Tongue (tissue), 2 donors: ENCODE data around the gene RFWD3. TPM values are rescaled to one million over a fixed set of nuclear protein-coding genes. Genes with fewer than 3 reads are reported as not detected.
A peak's percentile ranks its signal among the peaks of the same experiment; 100 is the strongest.
"Not testable (repeated sequence)": the region's sequence is repeated elsewhere in the genome, so short reads cannot be mapped to it uniquely, and the experiment has no call there.

Experiments used
- DNase-seq: peaks from one replicate; pipeline ENCODE4 v3.0.0-alpha.2; 2015
- total RNA-seq: library from RNA; depleted of rRNA; stranded (reverse); fragments of >200 nt; gene quantifications from one replicate; pipeline ENCODE4 v1.2.3, GENCODE V29; 2014

RFWD3 gene, protein sequence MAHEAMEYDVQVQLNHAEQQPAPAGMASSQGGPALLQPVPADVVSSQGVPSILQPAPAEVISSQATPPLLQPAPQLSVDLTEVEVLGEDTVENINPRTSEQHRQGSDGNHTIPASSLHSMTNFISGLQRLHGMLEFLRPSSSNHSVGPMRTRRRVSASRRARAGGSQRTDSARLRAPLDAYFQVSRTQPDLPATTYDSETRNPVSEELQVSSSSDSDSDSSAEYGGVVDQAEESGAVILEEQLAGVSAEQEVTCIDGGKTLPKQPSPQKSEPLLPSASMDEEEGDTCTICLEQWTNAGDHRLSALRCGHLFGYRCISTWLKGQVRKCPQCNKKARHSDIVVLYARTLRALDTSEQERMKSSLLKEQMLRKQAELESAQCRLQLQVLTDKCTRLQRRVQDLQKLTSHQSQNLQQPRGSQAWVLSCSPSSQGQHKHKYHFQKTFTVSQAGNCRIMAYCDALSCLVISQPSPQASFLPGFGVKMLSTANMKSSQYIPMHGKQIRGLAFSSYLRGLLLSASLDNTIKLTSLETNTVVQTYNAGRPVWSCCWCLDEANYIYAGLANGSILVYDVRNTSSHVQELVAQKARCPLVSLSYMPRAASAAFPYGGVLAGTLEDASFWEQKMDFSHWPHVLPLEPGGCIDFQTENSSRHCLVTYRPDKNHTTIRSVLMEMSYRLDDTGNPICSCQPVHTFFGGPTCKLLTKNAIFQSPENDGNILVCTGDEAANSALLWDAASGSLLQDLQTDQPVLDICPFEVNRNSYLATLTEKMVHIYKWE
- total RNA-seq, result 22.7 TPM

DNA sequence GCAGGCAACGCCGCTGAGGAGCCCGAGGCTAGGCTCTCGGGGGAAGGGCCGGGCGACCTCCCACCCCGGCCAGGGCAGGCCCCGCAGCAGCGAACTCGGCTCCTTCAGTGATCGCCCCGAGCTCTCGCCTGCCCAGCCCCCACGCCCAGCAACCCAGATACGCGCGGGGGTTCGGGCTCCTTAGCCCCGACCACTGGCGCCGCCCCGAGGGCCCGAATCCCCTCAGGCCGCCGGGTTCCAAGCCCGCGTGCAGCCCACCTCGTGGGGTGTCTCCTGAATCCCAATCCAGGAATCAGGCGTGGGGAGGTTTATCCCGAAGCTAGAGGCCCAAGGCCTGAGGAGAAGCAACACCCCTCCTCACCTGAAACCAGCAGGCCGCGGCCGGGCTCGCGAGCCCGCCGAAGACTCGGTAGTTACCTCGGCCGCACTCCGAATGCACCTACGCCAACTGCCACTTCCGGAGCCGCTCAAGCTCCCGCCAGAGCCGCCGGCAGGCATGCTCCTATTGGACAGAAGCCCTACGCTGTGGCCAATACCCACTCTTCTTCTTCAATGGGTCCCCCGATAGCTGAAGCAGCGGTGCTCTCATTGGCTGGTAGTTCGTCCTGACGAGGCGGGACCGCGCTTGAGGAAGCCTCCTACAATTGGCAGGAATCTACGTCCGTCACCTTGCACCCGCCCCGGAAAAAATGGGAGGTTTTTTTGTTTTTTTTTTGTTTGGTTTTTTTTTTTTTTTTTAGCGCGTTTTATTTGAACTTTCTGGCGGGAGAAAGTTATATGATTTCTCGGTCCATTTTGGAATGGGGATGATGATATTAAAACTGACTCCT, at the start of gene RFWD3:
Gene RFWD3 (minus strand): TSS at position 453 of the 830 bp plus-strand sequence. CDS start 5,428 bp downstream, outside the sequence.
- DNase-seq, result peak; percentile 99

DNA sequence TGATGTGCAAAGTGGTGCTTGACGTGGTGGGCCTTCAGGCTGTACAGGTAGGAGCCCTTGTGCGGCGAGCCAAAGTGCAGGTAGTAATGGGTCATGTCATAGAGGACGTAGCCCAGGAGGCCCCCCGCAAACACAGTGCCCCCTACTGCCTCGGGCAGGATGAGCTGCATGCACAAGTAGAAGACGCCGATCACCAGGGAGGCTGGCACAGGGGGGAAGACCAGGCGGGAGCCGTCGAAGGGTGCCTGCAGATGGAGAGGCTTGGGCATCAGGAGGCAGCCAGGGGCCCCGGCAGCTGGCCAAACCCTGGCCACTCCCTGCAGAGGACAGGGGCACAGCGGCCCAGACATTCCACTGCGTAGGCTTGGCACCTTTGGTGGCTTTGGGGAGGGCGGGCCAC, 49.7 kb upstream of the RFWD3 start:
- no peak for DNase-seq

DNA sequence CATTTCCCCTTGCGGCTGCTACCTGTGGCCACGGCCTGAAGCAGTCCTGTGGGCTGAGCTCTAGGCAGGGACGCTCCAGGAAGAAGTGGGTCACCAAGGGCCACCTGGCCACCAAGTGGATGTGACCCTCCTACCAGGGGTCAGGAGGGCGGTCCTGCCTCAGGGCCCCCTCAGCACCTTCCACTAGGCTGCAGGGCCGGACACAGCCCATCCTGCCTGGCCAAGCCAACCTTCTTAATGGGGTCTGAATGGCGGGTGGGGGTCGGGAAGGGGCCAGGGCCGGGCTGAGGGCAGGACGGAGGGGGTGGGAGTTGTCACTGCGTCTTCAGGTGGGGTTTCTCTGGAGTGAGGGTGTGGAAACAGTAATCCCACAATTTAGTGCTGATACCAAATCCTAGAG, 47.2 kb upstream of the RFWD3 start:
- DNase-seq, result no peak

DNA sequence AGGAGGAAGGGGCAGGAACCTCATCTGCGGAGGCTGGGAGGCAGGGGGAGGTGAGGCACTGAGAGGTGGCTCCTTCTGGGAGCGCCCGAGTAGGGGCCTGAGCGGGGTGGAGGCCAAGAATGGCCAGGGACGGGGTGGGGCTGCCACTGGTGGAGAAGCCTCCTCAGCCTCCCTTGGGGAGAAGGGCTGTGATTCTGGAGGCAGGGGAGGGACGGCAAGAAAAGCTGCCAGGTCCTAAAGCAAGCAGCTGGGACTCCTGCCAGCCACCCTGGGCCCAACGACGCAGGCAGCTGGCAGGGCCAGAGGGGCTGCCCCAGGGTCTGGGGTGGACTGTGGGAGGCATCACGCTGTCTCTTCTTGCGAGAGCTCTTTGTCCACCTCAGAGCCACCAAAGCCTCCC, 46.6 kb upstream of the RFWD3 start:
- no peak for DNase-seq

DNA sequence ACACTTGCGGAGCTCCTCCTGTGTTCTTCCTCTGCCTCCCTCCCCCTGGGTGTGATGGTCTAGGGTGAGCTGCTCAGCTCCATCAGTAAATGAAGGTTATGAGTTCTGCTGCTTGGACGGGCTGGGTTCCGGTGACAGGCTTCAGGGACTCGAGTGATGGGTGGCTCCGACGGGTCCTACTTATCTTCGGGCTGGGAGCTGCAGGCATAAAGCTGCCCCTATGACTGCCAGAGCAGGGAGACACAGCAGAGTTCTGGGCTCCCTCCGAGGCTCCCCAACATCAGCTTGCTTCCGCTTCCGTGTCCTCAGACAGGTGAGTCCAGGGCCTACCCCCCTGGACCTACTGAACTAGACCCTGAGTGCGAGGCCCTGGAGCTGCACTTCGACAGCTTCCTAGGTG, 45.3 kb upstream of the RFWD3 start:
- DNase-seq, result no peak

DNA sequence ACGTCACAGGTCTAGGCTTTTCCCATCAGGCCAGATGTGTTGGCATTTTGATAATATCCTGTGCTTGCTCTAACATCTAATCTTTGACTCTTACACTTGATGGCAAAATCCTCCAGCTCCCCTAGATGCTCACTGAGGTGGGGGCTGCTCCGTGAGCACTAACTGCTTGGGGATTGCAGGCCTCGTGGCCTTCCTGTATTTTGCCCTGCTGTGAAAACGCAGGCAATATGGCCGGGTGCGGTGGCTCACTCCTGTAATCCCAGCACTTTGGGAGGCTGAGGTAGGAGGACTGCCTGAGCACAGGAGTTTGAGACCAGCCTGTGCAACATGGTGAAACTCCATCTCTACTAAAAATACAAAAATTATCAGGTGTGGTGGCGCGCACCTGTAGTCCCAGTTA, 43.7 kb upstream of the RFWD3 start:
- no peak for DNase-seq

DNA sequence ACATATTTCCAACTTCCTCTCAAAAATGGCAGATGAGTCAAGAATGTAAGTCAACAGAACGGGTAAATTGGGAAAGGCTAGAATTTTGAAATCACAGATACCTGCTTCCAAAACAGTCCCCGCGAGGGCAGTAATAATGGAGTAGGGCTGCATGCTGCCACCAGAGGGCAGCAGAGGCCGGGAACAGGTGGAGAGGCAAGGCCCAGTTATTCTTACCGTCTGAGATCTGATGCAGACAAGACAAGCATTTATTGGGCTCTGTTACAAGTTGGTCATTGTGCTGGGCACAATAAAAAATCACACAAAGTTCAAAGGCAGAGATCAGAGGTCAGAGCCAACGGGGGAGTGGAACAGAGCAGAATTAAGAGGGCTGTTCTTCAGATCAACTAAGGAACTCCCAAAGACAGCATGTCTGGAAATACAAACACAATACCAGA, 42.8 kb upstream of the RFWD3 start:
- DNase-seq, result peak; percentile 90

DNA sequence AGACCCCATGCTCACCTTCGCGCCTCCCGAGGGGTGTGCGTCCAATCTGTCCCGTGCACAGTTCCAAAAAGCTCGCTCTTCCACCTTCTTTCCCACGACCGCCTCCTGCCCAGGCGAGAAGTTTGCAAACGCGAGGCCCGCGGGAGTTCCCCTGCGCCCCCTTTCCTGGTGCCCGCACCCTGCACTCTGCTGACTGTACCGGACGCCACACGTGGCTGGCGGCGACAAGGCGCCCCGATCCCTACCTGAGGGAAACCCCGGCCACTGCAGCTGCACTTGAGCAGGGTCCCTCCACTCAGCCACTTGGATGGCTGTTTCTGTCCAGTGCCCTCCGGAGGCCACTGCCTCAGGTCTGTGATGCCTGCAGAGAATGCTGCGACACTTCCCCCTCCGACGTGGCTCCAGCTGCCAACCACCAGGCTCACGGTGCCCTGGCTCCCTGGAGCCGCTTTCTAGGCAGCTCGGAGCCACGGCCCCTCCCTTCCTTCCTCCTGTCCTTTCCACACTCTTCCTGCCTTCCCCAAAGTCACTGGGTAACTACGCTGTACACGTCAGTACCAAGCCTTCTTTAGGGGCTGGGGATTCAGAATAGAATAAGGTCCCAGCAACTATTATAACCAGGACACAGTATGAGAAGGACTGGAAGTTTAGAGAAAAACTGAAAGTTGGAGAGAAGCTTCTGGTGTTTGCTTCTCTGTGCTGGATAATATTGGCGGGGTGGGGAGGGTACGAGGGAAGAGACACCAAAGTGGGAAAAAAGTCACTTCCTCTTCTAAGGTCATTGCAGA, 34.0 kb upstream of the RFWD3 start, which contains the start of gene MLKL:
Gene MLKL (minus strand): TSS at position 425 of the 788 bp plus-strand sequence. CDS start 5,105 bp downstream, outside the sequence.
- peak; percentile 18 for DNase-seq

DNA sequence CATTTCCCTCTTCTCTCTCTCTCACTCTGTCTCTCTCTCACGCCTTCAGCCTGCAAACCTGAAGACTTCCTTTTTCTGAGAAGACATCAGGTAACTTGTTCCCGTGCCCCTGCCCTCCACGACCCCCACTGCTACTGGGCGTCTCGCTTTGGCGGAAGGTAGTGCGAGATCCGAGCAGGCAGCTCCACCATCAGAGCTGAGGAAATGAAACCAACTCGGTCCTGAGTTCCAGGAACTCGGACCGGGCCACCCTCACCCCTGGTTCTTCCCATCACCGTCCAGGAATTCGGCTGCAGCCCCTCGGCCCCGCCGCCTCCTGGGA, 33.4 kb upstream of the RFWD3 start:
- no peak for DNase-seq

DNA sequence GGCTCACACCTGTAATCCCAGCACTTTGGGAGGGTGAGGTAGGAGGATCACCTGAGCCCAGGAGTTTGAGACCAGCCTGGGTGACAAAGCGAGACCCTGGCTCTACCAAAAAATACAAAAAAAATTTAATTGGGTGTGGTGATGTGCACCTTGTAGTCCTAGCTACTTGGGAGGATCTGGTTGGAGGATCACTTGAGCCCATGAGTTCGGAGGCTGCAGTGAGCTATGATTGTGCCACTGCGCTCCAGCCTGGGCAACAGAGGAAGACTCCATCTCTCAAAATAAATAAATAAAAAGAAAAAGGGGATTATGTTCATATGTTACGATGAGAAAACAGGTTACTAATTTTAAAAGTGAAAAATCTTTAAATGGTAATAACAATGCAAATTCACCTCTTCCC, 33.0 kb upstream of the RFWD3 start:
- DNase-seq, result no peak

DNA sequence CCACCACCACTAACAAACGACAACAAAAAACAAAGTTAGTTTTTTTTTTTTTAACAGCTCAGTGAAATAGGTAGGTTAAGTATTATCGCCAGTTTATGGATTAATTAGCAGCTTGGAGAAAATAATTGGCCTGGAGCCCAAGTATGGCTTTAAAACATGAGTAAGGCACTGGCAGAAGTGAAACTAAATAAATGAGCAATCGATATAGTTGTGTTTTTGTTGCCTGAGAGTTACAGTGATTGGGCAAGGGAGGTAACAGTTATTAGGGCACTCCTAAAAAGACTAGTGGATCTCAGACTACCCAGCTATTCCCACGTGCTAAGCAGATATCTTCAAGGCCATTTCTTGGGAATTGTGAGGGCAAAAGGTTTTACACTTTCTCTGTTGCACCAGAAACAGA, 31.5 kb upstream of the RFWD3 start:
- DNase-seq, result no peak

DNA sequence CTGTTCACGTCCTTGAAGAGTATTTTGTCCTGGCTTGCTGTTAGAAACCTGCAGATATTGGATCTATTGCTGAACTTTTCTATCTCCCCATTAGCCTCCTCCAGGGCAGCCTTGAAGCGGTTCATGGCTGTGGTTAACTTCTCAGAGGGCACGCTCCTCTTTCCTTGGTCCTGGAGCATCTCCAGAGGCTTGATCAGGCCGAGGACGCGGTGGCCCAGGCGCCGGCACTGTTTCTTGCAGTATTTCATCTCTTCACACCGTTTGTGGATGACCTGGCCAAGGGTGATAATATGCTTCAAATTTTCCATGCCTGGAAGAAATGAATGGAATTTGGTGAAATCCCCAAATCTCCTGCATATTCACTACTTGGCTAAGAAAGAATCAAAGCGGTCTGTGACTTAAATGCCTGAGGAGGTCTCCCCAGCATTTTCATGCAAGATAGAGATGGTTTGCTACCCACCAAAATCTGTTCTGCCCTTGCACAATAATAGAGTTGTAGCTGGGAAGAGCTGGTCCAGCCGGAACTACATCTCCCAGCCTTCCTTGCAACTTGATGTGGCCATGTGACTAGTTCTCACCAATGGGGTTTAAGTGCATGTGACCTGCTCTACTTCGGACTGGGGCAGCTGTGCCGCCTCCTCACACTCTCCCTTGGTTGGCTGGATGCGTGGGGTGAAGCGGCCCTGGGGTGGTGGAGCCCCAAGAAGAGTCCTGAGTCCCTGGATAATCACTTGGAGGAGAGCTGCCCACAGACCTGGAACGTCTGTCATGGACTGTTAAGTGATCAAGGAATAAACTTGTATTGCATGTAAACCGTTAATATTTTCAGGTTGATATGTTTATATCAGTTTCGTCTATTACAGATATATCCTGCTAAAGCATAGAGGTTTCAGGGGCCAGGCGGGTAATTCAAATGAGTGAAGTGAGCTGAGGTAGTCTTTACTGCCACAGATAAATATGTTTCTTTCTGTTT, 29.1 kb upstream of the RFWD3 start:
- DNase-seq, result peak; percentile 91

DNA sequence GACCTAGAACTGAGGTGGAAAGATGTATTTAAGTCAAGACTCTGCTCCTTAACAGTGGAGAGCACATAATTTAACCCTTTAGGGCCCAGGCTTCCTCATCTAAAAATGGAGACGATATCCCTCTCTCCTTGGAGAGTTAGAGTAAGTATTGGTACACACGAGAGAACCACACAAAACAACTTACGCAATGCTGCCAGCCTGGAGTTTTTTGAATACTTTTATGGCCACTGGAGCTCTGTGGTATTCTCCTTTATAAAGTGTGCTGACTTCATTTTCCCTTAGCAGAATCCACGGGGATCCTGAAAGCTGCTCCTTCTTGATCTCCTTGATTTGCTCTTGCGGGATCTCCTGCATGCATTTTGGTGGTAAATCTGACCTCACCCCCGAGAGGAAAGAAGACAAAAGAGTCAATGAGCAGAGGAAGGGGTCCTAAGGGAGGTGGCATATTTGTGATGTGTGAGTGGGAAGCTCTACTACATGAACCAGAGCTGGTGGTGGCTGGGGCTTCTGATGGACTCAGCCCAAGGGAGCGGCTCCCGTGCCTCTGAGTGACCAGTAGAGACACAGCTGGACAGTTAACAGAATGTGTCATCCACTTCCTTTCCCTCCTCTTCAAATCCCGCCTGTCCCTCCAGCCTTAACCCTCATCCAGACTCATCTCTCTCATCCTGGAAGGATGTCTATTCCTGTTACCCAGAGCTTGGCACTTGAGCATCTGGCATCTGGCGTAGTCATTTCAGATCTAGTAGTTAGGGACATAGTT, 24.6 kb upstream of the RFWD3 start:
- no peak for DNase-seq

DNA sequence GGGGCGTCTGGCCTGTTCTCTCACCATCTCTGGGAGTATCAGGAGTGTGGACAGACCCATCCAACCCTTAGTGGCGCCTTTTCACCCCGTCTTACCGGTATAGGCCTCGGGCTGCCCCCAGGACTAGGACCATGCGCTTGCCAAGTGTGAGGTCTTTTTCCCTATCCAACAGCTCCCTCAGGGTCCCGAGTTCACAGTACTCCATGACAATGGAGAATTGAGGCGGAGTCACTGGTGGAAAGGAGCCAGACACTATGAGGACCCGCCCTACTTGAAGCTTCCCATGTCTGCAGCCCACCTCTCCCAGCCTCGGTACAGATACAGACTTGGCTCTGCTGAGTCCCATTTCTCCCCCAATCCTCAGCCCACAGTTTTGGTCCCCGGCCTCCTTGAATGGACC, 15.9 kb upstream of the RFWD3 start:
- no peak for DNase-seq

DNA sequence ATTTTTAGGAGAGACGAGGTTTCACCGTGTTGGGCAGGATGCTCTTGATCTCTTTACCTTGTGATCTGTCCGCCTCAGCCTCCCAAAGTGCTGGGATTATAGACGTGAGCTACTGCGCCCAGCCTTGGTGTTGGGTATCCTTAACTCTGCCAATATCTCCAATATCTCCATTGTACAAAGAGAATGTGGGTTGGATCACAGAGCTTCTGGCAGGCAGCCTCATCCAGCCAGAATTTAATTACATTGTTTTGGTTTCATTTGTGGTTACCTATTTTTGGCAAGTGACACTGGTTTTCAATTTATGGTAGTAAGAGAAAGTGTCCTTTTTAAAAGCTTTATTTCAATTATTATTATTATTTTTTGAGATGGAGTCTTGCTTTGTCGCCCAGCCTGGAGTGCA, 14.0 kb upstream of the RFWD3 start:
- no peak for DNase-seq

DNA sequence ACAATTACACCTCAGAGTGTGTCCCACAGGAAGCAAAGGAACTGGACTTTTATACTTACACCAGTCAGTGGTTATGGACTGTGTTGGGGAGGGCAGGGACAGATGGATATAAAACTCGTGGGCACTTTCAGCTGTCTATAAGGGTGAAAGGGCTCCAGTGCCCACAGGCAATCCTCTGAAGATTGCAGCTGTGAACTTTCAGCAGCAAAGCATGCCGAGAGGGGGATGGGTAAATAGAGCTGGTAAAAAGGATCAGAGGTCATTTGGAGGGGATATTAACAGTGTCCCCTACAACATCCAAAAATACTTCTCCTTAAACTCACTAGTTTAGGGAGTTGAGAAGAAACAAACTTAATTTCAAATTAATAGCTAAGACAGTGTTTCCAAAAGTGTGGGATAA, 13.3 kb upstream of the RFWD3 start:
- no peak for DNase-seq

DNA sequence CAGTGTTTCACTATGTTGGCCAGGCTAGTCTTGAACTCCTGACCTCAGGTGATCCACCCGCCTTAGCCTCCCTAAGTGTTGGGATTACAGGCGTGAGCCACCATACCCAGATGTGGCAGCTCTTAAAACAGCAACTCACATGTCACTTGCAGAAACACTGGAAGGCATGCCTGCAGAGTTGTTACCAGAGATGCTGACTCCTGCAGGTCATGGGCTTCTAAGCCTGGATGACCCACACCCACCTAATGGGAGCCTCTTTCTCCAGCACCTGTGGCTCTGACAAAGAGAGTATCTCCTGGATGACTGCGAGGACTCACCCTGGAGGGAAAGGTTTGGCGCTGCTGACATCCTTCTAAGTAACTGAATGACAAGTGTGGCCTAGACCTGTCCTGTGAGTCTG, 11.2 kb upstream of the RFWD3 start:
- DNase-seq, result no peak

DNA sequence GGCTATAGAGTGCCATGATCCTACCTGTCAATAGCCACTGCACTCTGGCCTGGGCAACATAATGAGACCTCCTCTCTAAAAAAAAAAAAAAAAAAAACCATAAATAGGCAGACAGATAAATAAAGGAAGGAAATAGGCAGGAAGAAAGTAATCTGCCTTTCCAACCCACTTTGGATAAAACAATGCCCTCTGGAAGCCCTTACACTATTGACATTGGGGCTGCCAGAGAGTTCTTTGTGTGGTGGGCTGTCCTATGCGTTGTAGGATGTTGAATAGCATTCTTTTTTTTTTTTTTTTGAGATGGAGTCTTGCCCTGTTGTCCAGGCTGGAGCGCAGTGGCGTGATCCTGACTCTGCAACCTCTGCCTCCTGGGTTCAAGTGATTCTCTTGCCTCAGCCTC, 7.2 kb upstream of the RFWD3 start:
- no peak for DNase-seq

DNA sequence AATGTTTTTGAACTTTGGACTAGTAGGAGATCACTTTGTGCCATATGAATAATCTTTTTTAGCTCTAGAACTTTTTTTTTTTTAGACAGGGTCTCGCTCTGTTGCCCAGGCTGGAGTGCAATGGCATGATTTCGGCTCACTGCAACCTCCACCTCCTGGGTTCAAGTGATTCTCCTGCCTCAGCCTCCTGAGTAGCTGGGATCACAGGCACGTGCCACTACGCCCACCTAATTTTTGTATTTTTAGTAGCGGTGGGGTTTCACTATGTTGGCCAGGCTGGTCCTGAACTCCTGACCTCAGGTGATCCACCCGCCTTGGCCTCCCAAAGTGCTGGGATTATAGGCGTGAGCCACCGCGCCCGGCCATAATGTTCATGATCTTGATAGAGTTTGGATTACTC, 2.2 kb upstream of the RFWD3 start:
- not testable (repeated sequence) for DNase-seq

DNA sequence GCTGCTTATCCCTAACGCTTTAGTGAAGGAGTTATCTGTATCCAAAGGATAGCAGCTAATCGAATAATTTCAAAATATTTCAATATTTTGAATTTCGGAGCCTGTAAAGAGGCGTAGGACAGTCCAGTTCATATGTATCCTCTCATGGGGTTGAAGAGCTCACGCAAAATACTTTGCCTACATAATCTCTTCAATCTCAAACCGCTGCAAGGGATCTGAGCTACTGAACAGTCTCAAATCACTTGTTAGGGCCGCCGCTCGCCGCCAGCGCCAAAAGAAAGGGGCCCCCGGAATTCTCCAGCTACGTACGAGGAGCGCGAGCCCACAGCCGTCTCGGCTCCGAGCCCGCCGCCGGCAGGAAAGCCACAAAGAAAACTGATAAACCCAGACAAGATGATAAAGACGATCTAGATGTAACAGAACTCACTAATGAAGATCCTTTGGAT, 601 bp upstream of the RFWD3 start:
- DNase-seq, result peak; percentile 62
